Fibroblast of skin of right quadriceps (primary cell): ENCODE results near the gene CACUL1.
A peak's percentile ranks its signal among the peaks of the same experiment; 100 is the strongest.

ENCODE experiments used
- DNase-seq: peaks from one replicate; pipeline ENCODE4 v3.0.0-alpha.2; 2013

Gene CACUL1

GRCh38 chr10:118768041-118768919, 13.5 kb upstream of the CACUL1 start:
- no peak for DNase-seq

- DNase-seq: no peak
These were observed 12.7 kb upstream of the CACUL1 start for GRCh38 chr10:118767297-118768040.

GRCh38 chr10:118764195-118764594, 9.4 kb upstream of the CACUL1 start:
- DNase-seq: no peak

- DNase-seq: no peak
These were observed 8.6 kb upstream of the CACUL1 start for GRCh38 chr10:118763202-118763988.

DNA sequence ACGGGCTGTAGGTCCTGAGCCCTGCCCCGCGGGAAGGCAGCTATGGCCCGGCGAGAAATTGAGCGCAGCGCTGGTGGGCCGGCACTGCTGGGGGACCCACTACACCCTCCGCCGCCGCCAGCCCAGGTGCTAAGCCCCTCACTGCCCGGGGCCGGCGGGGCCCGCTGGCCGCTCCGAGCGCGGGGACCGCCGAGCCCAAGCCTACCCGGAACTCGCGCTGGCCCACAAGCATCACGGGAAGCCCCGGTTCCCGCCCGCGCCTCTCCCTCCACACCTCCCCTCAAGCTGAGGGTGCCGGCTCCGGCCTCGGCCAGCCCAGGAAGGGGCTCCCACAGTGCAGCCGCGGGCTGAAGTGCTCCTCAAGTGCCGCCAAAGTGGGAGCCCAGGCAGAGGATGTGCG, 5.5 kb upstream of the CACUL1 start:
- no peak for DNase-seq

GRCh38 chr10:118758449-118758848, 3.7 kb upstream of the CACUL1 start:
- DNase-seq: no peak

DNA sequence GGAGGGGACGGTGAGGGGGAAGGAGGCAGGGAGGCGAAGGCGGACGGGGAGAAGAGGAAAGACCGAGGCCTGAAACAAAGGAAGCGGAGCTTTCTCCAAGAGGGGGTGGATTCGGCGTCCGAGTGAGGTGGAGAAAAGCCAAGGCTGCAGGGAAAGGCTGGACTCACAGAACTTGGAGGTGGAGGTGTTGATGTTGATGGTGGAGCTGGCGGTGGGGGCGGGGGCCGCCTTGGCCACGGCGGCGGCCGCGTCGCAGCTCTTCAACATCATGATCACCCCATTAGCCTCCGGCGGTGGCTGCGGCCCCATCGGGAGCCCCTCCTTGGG, 578 bp downstream of the CACUL1 start:
- peak; percentile 25 for DNase-seq

DNA sequence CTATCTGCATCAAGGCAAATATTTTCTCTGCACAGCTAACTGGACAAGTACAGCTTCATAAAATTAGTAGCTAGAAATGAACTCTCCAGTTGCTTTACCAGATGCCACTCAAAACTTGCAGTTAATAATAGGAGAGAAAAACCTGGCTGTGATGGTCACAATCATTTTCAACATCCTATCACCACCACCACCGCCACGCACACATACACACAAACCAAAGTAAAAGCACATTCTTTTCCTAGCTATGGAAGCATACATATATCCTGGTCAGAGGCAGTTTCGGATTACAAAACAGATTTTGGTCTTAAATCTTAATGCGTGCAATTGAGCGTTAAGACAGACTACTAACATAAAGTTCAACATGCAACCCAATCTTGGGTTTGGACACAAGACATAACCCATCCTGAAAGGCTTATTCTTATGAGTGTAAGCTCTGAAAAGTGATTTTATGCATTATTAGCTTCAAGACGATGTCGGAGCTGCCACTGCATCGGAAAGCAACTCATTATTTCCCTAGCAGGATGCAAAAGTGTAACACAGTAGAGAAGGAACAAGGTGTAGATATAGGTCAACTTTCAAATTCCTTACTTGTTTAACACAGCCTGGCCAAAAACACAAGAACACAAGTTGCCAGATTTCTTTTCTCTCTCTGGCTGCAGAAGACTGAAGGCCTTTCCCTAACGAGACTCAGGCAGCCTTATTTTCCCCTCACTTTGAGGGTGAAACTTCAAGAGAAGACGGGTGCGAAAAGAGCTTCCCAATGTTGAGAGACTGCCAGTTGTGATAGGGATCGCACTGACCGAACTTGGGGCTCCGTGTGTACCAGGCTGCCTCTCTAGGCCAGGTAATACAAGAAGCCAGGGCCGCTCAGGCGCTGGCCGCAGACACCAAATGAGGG, 1.2 kb downstream of the CACUL1 start:
- peak; percentile 34 for DNase-seq

DNA sequence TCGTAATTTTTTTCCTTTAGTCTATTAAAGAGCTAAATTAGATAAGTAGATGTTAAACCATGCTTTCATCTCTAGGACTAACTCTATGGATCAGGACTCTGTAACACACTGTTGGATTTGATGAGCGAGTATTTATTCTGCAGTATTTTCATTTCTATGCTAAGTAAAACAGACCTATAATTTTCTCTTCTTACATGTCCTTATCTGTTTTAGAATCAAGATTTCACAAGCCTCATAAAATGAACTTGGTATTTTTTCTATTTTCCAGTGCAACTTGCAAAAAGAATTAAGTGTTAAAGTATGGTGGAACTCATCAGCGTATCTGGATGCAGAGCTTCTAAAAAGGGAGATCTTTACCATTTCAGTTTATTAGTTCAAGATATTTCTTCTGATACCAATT, 2.4 kb downstream of the CACUL1 start:
- no peak for DNase-seq

- DNase-seq: no peak
These were observed 3.5 kb downstream of the CACUL1 start for GRCh38 chr10:118751265-118751664.

GRCh38 chr10:118748041-118748440, 6.7 kb downstream of the CACUL1 start:
- no peak for DNase-seq

DNA sequence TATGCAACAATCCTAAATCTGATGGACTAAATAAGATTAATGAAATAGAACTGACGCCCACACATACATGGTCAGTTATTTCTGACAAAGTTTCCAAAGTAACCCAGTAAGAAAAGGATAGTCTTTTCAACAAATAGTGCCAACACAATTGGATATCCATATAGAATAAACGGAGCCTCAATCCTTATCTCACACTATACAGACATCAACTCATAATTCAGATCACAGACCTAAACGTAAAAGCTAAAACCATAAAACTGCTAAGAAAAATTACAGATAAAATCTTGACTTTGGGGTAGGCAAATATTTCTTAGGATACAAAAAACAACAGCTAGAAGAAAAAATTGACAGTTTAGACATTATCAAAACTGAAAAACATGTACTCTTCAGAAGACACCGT, 8.5 kb downstream of the CACUL1 start:
- no peak for DNase-seq

DNA sequence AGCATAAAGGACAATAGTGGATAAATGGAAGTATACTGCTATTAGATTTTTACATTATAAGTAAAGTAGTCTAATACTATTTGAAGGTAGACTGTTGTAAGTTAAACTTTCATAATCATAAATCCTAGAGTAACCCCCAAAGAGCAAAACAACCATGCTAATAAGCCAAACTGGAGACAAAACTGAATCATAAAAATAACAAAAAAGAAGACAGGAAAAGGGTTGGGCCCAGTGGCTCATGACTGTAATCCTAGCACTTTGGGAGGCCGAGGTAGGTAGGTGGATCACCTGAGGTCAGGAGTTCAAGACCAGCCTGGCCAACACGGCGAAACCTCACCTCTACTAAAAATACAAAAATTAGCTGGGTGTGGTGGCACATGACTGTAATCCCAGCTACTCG, 9.7 kb downstream of the CACUL1 start:
- no peak for DNase-seq

DNA sequence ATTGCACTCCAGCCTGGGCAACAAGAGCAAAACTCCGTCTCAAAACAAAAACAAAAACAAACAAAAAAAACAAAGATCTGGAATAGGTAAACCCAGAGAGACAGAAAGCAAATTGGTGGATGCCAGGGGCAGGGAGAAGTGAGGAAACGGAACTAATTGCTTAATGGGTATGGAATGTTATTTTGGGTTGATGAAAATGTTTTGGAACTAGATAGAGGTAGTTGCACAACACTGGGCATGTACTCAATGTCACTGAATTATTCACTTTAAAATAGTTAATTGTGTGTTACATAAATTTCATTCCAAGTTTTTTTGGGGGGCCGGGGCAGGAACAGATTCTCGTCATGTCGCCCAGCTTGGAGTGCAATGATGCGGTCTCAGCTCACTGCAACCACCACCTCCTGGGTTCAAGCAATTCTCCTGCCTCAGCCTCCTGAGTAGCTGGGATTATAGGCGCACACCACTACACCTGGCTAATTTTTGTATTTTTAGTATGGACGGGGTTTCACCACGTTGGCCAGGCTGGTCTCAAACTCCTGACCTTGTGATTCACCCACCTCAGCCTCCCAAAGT, 10.3 kb downstream of the CACUL1 start:
- peak; percentile 9 for DNase-seq

DNA sequence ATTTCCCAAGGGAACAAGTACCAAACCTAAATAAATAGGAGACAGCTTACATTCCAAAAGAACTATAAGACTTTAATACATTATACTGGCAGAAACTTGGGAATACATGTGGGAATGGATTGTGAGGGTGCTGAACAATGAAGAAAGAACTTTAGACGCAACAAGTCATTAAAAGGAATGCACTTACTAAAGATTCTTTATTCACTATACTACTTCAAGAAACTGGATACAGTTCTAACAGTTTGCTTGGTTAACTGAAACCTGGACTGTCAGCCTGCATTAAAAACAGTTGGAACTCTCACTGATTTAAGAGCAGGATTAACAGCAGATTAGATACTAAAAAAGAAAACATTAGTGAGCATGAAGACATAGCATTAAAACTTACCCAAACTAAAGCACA, 12.0 kb downstream of the CACUL1 start:
- peak; percentile 58 for DNase-seq

- DNase-seq: no peak
These were observed 12.7 kb downstream of the CACUL1 start for GRCh38 chr10:118742032-118742431.

DNA sequence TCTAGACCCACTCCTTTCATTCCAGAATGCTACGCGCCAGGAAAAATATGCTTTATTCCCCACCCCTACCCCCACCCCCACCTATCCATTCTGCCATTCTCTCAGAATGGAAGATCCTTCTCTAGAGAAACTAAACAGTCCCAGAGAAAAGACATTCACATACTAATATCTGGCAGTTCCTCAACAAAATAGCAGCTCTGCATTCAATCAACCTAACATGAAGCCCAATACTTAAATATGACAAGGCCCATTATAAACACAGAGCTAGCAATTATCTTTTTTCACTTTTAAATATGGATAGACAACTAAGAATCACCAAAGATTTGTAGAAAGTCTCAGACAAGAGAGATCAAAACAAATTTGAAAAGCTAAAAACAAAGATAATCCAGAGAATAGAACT, 16.4 kb downstream of the CACUL1 start:
- DNase-seq: no peak

GRCh38 chr10:118737603-118738302, 17.0 kb downstream of the CACUL1 start:
- DNase-seq: no peak

DNA sequence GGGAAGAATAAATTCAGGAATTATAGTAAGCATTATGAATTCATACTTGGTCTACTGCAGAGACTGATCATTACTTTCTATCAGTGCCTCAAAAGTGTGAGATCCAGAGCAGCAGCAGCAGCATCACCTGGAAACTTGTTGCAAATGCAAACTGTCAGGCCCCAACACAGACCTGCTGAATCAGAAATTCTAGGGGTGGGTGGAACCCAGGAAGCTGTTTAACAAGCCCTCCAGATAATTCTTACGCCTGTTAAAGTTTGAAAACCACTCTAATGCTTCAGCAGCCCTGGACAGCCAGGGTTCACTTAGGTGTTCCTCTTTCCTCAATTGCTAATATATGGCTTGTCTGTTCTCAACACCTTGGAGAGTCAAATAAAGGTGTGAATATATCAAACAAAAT, 19.5 kb downstream of the CACUL1 start:
- DNase-seq: no peak

- no peak for DNase-seq
These were observed 20.3 kb downstream of the CACUL1 start for GRCh38 chr10:118734475-118734874.
